NK-92 (cell line): ENCODE data around the gene HSCB.
"Not testable (repeated sequence)": the region's sequence is repeated elsewhere in the genome, so short reads cannot be mapped to it uniquely, and the experiment has no call there.

ENCODE experiments used
- DNase-seq: peaks from one replicate; lab custom pipeline; 2025; ENCODE audit not compliant: unreplicated experiment; lab: John Stamatoyannopoulos, UW

Gene HSCB, protein sequence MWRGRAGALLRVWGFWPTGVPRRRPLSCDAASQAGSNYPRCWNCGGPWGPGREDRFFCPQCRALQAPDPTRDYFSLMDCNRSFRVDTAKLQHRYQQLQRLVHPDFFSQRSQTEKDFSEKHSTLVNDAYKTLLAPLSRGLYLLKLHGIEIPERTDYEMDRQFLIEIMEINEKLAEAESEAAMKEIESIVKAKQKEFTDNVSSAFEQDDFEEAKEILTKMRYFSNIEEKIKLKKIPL

GRCh38 chr22:28741785-28742561, at the start of gene HSCB, which contains the start of gene CHEK2:
Gene HSCB (plus strand): TSS chr22:28742039. CDS start chr22:28742096, 57 bp downstream.
Gene CHEK2 (minus strand): TSS chr22:28741820. CDS start chr22:28734721, 7,099 bp downstream.
- peak; percentile 75 for DNase-seq

- DNase-seq: not testable (repeated sequence)
Measured at GRCh38 chr22:28693041-28693760, 48.6 kb upstream of the HSCB start.

- DNase-seq: no peak
Measured at GRCh38 chr22:28702891-28703290, 38.9 kb upstream of the HSCB start.

DNA sequence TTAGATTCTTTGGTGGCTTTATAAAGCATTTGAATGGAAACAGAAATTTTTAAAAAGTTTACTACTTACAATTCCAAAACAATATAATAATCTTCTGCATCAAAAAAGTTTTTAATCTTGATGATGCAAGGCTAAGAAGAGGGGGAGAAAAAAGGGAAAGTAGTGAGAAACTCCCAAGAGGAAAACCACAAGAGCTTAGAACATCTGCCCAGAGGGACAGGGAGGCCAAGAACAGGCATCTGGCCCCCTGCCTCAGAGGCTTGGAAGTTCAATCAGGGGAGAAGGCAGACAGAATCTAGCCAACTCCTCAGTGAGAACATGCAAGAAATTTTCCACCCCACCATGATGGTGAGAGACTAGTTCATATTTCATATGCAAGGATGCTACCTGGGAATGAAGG, 38.4 kb upstream of the HSCB start:
- no peak for DNase-seq

DNA sequence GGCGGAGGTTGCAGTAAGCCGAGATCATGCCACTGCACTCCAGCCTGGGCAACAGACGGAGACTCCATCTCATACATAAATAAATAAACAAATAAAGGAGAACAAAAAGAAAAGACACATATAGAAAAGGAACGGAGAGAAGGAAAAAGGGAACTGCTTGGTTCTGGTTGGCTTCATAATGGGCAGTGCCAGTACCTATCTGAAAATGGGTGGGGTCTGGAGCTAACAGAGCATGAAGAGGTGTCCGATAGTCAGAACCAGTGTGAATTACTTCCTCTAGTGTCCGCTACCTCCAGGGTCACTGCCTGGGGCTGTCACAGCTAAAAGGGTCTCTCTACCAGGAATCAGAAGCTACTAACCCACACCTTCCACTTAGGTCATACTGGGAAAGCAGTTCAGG, 35.0 kb upstream of the HSCB start:
- DNase-seq: no peak

DNA sequence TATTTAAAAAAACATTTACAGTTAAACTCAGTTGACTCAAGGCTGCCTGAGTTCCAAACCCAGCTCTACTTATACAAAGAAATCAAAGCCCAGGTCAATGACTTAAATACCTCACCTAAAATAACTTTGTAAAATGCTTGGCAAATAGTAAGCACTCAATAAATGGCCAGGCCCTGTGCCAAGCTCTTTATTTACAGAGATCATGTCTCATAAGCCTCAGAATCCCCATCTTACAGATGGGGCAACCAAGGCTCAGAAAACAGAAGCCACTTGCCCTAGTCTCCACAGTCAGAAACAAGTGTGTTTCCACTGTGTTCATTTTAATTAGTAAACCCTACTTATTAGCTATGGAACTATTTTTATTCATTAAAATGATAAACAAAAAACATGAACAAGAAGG, 31.7 kb upstream of the HSCB start:
- DNase-seq: no peak

- no peak for DNase-seq
Measured at GRCh38 chr22:28710576-28711191, 31.2 kb upstream of the HSCB start.

- no peak for DNase-seq
Measured at GRCh38 chr22:28711341-28711740, 30.5 kb upstream of the HSCB start.

DNA sequence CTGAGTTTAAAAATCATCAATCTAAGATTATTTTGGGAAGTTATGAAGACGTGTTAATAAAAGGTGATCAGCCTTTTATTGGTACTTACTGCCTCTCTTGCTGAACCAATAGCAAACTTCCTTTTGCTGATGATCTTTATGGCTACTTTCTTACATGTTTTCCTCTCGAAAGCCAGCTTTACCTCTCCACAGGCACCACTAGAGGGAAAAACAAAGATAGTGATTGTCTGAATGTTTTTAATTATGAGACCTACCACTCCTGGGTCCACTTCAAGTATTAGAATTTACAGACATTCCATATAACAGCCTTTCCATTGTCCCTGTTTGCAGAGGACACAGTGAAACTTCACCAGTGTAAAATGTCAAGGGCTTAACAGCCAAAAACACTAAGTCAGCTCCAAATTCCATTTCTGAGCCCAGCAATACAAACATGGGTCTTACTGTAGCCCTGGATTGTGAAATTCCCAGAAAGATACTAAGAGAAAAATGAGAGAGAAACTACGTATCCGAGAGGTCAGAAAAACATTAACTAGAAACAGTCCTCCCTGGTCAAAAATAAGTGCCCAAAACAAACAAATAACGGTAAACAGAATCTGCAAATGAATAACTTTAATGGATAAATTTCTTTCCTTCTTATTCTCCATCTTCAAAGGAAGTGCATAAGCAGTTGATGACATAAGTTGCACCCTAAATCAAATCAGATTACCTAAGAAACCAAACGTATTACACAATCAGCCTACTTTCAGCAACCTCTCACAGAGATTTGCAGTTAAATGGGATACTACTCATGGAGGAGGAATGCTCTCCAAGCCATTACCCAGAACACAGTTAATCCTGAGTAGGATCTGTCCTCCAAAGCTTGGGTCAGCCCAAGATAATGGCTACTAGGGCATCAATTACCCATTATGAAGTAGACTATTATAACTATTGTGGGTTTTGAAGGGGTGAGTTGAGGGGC, 29.7 kb upstream of the HSCB start:
- DNase-seq: no peak

GRCh38 chr22:28714043-28714628, 27.7 kb upstream of the HSCB start:
- no peak for DNase-seq

DNA sequence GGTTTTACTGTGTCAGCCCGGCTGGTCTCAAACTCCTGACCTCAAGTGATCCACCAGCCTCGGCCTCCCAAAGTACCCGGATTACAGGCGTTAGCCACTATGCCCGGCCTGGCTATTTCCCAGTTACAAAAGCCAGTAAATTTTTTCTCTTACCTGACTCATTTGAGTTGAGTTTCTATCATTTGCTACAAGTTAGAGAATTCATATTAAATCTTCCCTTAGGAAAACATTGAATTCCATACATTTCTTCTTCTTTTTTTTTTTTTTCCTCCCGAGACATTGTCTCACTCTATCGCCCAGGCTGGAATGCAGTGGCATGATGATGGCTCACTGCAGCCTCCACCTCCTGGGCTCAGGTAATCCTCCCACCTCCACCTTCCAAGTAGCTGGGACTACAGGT, 26.2 kb upstream of the HSCB start:
- no peak for DNase-seq

- no peak for DNase-seq
Measured at GRCh38 chr22:28716686-28717085, 25.2 kb upstream of the HSCB start.

- no peak for DNase-seq
Measured at GRCh38 chr22:28718044-28718443, 23.8 kb upstream of the HSCB start.

- DNase-seq: no peak
Measured at GRCh38 chr22:28728002-28728401, 13.8 kb upstream of the HSCB start.

- no peak for DNase-seq
Measured at GRCh38 chr22:28728621-28729313, 13.1 kb upstream of the HSCB start.

GRCh38 chr22:28730179-28730578, 11.7 kb upstream of the HSCB start:
- no peak for DNase-seq

GRCh38 chr22:28734393-28734792, 7.4 kb upstream of the HSCB start:
- DNase-seq: no peak

DNA sequence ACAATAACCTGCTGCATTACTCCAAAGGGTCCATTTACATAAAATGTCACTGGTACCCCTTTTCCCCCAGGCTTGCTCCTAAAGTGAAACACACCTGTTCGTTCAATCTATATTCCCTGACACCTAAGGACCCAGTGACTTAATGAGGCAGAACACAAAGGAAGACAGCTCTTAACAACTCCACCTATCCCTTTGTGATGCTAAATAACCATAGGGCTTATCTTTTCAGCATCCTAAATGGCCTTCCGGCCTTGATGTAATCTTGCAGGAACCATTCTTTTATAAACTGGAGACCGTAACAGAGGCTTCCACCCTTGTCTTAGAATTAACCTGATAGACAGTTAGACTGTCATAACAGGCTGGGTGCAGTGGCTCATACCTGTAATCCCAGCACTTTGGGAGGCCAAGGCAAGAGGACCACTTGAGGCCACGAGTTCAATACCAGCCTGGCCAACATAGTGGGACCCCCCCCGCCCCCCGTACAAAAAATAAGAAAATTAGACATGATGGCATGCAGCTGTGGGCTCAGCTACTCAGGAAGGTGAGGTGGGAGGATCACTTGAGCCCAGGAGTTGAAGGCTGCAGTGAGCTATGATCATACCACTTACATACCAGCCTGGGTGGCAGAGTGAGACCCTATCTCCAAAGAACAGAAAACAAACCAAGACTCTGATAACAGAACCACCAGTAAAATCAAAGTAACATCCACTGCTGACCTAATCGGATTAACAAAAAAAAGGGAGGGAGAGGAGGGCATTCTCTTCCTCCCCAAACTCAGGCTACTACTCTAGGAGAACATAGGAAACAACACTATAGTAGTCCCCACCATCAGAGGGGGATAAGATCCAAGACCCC, 5.3 kb upstream of the HSCB start:
- no peak for DNase-seq
